Astrocyte of the cerebellum (primary cell): ENCODE data around the gene ZBBX.

Experiments used
- DNase-seq: peaks from one replicate; pipeline ENCODE4 v3.0.0-alpha.2; 2011; ENCODE audit warnings: low read depth
- H3K4me3 ChIP-seq: 2 replicates; pipeline ENCODE4 v1.5.1; 2011; ENCODE audit warnings: mild to moderate bottlenecking, low read depth, low read length, moderate library complexity
- in situ Hi-C: cut with HindIII; loops from 2 replicates; pipeline ENCODE4 v1.10.0; 2017; ENCODE audit warnings: low sequenced_read_pairs
- TF ChIP-seq, protein P1 (sequence below): IDR thresholded peaks from 2 replicates; pipeline ENCODE4 v1.5.1; 2012; ENCODE audit warnings: low read length, low read depth, moderate library complexity, mild to moderate bottlenecking; ENCODE audit errors: missing control alignments

The ZBBX gene

DNA sequence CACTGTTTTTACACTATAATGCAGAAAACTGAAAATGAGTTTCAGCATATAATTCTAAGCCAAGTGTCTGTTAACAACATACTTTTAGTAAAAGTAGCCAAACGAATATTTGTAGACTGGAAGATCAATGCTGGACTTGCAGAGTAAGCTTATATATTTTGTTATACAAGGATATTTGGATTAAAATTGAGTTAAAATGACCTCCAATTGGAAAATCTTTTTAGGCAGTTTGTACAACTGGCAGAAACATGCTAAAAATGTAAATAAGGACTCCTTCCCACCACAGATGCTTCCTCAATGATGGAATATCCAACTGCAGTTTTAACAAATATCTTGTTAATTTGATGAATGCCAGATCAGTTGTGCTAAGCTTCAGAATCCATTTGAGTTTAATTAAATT lies 25.3 kb downstream of the ZBBX start:
- in situ Hi-C loops = no loop called here
- no peak for DNase-seq
- H3K4me3 ChIP-seq = no peak overlapping the region
- TF ChIP-seq, protein P1, sequence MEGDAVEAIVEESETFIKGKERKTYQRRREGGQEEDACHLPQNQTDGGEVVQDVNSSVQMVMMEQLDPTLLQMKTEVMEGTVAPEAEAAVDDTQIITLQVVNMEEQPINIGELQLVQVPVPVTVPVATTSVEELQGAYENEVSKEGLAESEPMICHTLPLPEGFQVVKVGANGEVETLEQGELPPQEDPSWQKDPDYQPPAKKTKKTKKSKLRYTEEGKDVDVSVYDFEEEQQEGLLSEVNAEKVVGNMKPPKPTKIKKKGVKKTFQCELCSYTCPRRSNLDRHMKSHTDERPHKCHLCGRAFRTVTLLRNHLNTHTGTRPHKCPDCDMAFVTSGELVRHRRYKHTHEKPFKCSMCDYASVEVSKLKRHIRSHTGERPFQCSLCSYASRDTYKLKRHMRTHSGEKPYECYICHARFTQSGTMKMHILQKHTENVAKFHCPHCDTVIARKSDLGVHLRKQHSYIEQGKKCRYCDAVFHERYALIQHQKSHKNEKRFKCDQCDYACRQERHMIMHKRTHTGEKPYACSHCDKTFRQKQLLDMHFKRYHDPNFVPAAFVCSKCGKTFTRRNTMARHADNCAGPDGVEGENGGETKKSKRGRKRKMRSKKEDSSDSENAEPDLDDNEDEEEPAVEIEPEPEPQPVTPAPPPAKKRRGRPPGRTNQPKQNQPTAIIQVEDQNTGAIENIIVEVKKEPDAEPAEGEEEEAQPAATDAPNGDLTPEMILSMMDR = no peak

DNA sequence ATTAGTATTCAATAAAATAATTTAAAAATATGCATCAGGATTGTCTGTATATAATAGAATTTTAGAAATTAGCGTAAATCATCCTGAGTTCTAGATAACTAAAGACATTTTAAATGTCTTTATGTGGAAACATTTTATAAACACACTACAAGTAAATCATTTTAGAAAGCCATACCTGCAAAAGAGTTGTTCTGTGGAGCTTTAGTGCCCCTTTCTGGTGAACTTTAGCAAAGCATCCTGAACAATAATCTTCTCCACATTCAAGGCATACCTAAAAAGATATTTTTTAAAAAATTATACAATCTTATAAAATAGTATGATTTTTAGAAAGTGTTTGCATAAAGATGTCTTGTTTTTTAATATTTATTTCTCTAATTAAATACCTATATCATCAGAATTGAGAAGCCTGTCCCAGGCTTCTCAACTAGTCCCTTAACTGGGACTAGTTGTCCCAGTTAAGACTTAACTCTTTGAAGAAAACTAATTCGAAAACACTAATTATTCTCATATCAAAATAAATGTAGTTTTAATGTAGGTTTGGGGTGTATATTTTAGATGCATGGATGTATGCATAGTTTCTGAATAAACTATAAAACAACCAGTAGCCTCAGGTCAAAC lies 29.7 kb downstream of the ZBBX start:
- in situ Hi-C loops = no loop called here
- TF ChIP-seq, protein P1 = peak; percentile 60
- DNase-seq = peak; percentile 26
- no peak overlapping the region for H3K4me3 ChIP-seq

DNA sequence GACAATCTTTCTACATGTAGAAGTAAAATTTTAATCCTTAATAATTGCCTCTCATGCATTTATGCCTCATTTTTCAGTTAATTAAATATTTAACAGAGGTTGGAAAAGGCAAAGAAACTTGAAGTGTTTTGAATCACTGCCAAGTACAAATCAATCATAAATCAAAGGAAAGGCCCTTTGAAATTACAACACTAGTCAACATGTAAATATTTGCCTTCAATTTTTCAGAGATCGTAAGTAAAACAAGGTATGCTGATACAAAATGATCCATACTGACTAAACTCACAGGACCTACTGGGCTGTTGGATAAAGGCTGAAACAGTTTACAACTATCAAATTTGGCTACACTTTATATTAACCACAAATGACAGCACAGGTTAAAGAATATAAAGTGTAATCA lies 33.9 kb downstream of the ZBBX start:
- in situ Hi-C loops = no loop called here
- TF ChIP-seq, protein P1 = no peak
- DNase-seq = no peak
- H3K4me3 ChIP-seq = no peak overlapping the region

DNA sequence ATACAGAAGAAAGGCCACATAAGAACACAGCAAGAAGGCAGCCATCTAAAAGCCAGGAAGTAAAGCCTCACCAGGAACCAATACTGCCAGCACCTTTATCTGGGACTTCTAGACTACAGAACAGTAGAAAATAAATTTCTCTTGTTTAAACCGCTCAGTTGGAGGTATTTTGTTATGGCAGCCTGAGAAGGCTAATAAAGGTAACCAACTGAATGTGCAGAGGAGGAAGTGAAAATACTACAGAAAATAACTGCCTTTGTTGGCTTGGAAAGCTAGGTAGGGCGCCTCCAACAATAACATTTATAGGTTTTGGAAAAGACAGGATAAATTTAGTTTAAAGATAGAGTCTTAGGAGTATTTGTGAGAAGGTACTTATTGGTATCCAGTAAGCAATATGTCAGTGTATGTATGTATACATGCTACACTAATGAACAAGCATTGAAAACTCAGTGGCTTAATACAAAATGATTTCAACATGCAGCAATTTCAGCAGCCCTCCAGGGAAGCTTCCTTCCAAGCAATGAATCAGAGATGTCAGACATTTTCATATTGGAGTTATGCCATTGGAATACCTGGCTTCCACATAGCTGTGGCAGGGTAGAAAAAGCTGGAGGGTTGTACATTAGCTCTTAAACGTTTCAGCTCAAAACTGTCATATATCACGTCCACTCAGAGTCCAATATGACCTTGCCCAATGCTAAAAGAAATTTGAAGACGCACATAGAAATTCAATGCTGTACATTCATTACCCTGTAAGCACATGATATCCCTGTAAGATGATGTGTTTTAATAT lies 48.9 kb downstream of the ZBBX start:
- in situ Hi-C loops = no loop called here
- TF ChIP-seq, protein P1 = no peak
- DNase-seq = no peak

DNA sequence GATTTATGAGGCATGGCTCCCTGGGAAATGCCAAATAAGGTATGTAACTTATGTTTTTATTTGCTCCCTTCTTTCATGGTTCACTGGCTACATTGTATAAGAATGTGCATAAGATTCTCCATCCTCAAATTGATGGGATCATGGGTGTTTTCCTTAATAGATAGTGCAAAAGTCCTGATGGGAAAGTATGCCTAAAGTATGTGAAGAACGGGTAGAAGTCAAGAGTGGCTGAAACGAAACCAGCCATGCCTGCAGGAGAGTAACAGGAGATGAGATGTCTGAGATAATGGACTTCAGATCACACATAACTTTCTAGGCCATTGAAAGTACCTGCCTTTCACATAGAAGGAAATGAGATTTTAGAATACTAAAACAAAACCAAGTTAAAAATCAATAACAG lies 56.5 kb downstream of the ZBBX start:
- no peak overlapping the region for H3K4me3 ChIP-seq
- TF ChIP-seq, protein P1 = no peak
- no peak for DNase-seq
- in situ Hi-C loops = no loop called here

More for the DNA sequence above, 48.9 kb downstream of the ZBBX start:
- H3K4me3 ChIP-seq = no peak overlapping the region

DNA sequence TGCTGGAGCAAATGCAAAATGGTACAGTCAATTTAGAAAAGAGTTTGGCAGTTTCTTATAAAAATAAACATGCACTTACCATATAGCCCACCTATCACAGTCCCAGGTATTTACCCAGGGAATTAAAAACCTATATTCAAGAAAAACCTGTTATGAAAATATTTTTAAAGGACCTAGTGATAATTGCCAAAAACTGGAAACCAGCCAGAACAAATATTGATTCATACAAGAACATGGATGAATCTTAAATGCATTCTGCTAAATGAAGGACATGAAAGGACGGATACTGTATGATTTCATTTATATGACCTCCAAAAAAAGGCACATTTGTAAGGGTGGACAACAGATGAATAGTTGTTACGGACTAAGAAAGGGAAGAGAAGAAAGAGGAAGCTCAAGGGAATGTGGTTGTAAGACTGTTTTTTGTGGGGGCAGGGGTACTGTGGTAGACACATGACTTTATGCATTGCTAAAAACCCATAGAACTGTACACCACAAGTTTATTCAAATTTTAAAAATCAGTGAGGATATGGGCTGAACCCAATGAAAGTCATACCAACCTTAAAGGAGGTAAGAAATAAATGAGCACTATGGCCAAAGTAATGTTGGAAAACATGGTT lies 61.0 kb downstream of the ZBBX start:
- H3K4me3 ChIP-seq = no peak overlapping the region
- no peak for DNase-seq
- TF ChIP-seq, protein P1 = no peak
- in situ Hi-C loops = no loop called here
